ENCODE data around the gene IGLON5. TPM values are rescaled to one million over a fixed set of nuclear protein-coding genes. Genes with fewer than 3 reads are reported as not detected.

Gene IGLON5
- 3.0 TPM for polyA plus RNA-seq (ENCODE audit: insufficient read length)
- long read RNA-seq, donor 1, partial matches to known transcripts: 0 of 1 reads
- long read RNA-seq, donor 1, other reads (novel, unspliced or antisense): 0 of 1 reads
- long read RNA-seq, donor 2: 0 reads
- long read RNA-seq, donor 3, partial matches to known transcripts: 0 of 1 reads
- long read RNA-seq, donor 3, other reads (novel, unspliced or antisense): 0 of 1 reads
- long read RNA-seq, donor 4: 0 reads
- long read RNA-seq, donor 5, partial matches to known transcripts: 0 of 1 reads
- long read RNA-seq, donor 5, other reads (novel, unspliced or antisense): 0 of 1 reads
- long read RNA-seq, donor 6, partial matches to known transcripts: 0 of 3 reads
- long read RNA-seq, donor 6, other reads (novel, unspliced or antisense): 0 of 3 reads
- long read RNA-seq, donor 7: 0 reads
- long read RNA-seq, donor 8: 0 reads

DNA sequence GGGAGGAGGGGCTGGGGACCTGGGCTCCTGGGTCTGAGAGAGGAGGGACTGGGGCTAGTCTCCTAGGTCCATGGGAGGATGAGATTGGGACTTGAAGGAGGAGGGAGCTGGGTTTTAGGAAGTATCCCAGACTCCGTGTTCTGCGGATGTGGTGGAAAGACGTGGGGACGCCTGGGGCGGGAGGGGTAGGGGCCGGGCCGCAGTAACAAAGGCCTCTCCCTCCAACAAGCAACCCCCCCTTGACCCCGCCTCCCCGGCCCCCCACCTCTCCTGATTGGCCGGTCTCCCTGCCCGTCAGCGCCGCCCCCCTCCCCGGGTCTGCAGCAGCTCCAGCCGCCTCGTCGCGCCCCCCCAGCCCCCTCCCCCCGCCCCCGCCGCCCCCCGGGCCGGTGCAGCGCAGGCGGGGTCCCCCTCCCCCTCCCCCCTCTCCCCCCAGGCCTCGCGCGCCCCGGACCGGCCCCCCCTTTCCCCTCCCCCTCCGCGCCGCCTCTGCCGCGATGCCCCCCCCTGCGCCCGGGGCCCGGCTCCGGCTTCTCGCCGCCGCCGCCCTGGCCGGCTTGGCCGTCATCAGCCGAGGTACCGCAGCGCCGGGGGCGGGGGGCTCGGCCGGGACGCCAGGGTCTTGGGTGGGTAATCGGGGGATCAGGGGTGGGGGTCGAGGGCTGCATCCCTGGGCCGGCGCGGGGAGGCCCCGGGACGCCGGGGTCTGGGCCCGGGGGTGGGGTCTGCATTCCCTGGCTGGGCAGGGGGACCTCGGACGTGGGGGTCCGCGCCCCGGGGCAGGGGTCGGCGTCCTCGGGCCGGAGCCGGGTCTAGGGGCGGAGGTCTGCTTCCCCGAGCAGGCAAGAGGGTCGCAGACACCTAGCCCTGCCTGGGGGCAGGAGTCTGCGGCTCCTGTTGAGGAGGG, at the start of gene IGLON5:
Gene IGLON5, plus strand, starts transcription at position 294 of the 907 bp plus-strand sequence. Its CDS starts 204 bp downstream, at position 498.
- no peak for DNase-seq

DNA sequence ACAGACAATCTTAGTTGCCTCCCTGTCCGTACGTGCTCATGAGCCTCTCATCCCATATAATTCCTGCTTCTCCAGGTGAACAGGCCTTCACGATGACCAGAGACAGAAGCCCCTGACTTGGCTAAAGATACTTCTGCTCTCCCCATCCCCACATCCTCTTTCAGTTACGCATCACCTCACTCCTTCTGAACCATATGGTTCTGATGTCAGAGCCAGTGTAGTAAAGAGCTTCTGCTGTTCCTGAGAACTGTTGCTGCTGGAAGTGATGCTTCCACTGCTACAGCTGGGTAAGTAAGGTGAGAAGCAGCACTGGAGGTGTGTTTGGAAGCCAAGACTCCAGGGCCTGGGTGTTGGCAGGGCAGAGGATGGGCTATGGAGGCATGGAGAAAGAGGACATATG, 47.6 kb upstream of the IGLON5 start:
- no peak for DNase-seq

DNA sequence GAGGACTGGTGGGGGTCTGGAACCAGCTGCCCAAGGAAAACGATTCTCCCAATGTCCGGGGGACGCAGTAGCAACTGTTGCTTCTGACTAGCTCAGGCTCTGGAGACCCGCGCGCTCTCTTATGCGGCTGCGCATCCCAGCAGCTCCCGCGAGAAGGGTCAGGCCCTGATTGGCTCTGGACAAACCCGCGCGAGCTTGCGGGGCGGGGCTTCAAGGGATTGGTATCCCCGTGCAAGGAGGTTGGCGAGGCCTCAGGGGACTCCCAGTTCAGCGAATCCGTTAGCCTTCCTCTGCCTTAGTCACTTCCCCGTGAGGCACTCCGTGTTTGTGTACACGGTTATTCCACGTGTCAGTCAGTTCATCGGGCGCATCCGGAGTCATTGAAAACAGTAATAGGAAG, 40.4 kb upstream of the IGLON5 start:
- DNase-seq: no peak

DNA sequence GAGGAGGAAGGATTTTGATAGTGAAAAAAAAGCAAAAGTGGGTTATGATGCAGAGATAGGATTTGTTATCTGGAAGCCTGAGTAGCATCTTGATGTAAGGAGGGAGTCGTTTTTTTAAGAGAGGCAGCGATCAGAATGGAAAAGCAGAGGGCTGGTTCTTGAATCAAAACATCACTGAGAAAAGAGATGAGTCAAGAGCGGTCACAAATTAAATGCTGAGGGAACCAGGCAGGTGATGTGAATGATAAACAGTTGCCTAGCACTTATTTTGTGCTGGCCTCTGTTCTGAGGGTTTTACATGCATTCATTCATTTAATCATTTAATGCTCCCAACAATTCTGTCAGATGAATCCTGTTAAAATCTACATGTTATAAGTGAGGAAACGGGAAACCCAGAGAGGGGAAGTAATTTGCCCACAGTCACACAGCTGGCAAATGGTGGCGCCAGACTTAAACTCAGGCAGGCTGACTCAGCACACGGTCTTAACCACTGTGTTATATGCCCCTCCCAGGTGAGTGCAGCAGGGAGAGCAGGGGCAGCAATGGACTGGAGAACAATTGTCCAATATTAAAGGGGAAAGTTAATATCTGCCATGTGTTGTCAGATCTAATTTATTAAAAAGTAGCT, 39.1 kb upstream of the IGLON5 start:
- DNase-seq: no peak

GRCh38 chr19:51274049-51274770, 37.2 kb upstream of the IGLON5 start:
- no peak for DNase-seq

DNA sequence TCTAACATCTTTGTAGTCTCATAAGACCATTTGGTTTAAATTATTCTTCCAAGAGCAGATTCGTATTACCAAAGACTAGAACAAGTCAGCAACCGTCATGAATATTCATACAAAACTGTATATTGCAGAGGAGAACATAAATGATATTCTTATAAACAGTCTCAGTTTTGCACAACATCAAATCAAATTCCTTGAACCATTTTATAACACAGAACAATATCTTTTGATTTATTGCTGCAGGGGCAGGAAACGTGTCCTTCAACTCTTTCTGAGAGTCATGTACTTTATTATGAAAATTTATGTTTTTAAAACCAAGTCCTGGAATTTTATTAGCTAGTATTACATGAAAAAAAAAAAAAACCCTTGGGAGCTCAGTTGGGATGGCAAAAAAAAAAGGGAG, 34.3 kb upstream of the IGLON5 start:
- no peak for DNase-seq

- no peak for DNase-seq
Measured at GRCh38 chr19:51282335-51282734, 29.1 kb upstream of the IGLON5 start.

DNA sequence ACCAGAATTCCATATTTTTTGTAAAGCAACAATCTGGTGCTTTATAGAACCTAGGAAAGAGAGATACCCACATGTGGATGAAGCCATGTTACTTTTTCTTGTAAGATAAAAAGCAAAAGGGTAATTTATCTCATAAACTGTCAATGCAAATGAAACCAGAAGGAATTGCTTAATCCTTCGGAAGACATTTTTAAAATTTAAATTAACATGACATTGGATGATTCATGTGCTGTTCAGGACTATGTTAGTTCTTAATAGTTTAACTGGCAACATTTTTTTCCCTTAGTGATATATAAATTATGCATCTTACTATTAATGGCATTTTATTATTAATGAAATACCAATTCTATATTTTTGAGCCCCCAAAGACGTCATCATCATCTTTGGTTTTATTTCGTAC, 25.8 kb upstream of the IGLON5 start:
- no peak for DNase-seq

GRCh38 chr19:51289635-51290034, 21.8 kb upstream of the IGLON5 start:
- no peak for DNase-seq

DNA sequence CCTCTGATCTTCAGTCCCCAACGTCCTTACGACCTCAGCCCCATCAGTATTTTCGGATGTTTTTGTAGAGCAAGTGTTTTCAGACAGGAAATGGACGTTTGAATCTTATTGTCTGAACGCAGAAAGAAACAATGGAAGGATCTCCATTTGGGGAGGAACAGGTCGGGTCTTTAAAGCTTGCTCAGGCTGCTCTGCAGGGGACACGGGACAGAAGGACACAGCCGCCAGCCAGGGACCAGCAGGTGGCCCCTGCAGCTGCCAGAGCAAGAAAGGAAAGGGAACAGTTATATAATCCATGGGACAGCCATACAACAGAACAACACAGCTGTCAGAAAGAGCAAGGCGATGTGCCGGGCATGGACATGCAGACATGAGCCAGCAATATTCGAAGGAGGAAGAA, 18.5 kb upstream of the IGLON5 start:
- DNase-seq: no peak

DNA sequence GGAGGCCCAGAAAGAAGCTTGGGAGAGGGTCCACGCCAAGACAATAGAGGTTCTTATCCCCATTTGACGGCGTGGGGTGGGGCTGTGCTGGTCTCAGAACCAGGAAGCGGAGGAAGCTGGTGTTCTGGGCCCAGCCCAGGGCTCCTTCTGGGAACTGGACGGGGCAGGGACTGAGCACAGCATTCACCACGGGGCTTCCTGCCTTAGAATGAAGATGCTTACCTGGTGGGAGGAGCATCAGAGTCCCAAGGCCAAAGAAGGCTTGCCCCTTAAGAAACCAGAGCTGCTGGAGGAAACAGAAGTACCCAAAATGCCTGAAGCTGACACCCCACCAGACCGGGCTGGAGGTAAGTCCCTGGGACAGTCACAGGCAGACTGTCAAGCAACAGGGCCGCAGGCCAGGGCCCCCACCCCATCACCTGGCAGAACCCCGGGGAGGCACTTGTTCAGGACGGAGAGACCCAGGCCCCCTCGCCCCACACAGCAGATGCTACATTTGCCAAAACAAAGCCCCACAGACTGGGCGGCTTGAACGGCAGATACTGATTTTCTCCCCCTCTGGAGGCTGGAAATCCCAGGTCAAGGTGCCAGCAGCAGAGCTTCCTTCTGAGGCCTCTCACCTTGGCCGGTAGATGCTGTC, 17.8 kb upstream of the IGLON5 start:
- no peak for DNase-seq

- no peak for DNase-seq
Measured at GRCh38 chr19:51294211-51294976, 17.1 kb upstream of the IGLON5 start.

DNA sequence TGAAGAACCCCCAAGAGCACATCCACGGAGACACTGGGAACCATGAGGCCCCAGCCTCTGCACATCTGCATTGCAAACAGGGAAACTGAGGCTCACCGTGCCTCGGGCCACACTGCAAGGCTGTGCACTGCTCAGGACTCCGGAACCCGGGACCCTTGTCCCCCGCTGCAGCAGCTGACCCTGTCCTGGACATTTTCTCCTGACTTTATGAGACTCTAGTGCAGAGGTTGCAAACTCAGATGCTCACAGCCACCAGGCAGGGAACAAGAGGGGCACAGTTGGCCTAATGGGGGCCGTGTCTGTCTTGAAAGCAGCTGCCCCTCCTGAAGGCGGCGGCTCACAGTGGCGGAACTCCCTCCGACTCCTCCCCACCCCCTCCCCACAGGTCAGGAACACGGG, 16.5 kb upstream of the IGLON5 start:
- no peak for DNase-seq

DNA sequence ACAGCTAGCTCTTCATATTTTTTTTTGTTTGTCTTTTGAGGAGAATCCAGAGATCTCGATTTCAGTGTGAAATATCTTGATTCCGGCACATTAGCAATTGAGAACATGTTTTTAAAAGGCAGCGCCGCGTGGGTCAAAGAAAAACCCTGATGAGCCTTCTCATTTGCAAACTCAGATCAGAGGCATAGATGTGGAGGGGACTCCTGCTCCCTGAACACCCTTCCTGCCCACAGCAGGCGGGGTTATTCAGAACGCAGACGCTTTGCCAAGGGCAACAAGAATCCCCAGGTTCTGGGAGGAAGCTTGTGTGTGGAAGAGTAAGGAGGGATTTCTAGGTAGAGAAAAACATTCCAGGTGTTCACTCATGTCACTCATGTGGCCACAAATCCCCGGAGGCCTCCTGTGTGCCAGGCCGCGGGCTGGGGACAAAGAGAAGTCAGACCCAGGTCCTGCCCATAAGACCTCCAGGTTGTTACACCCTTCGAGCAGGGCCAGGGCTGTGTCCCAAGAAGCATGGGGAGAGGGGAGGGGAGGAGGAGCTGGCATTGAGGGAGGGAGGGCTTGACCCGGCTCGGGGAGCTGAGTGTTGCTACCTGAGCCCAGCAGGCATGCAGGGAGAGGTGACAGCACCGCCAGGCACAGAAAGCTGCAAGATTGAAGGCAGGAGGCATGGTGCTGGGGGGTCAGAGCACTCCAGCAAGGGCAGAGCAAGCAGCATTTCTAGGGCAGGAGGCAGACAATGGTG, 15.9 kb upstream of the IGLON5 start:
- no peak for DNase-seq

DNA sequence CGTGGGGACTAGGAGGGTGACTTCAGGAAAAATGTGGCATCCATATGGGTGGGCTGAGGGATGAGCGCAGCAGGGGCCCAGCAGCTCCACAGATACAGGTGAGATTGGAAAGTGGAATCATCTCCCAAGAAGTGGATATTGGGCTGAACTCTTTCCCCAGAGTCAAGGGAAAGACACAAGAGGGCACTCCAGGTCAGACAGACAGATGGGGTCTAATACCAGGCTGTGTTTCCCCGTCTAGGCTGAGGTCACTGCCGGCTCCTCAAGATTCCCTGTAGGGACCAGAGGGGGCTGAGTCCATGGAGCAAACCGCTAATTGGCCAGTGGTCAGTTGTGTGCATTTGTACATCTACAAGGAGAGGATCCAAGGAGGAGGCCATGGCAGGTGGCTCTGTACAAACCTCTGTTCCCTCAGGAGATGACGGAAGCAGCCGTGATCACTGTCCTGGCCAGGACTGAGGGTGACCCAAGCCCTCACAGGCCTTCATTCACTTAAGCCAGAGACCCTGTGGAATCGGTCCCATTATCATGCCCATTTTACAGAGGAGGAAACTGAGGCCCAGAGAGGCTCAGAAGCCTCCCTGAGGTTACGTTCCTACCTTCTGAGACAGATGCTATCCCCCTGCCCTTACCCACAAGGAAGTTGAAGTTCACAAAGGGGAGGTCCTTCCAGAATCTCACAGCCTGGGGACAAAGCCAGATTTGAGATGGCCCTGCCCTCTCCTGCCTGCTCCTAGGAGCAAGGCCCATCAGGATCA, 14.9 kb upstream of the IGLON5 start:
- no peak for DNase-seq

DNA sequence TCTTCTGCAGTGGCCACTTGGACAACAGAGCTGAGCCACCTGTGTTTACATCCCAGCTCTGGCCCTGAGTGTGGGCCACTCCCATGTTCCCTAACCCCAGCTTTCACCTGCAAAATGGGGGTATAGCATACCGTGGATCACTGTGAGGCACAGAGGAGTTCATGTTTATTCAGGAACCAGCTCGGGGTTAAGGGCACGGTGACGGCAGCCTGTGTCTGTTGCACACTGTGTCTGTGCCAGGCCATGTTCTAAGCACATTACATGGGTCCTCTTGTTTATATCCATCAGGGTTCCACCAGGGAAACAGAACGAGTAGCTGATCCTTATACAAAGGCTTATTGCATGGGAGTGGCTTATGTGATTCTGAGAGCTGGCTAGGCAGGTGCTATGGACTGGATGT, 14.0 kb upstream of the IGLON5 start:
- no peak for DNase-seq

- no peak for DNase-seq
Measured at GRCh38 chr19:51301266-51301665, 10.2 kb upstream of the IGLON5 start.

GRCh38 chr19:51305479-51305878, 6.0 kb upstream of the IGLON5 start:
- DNase-seq: no peak

DNA sequence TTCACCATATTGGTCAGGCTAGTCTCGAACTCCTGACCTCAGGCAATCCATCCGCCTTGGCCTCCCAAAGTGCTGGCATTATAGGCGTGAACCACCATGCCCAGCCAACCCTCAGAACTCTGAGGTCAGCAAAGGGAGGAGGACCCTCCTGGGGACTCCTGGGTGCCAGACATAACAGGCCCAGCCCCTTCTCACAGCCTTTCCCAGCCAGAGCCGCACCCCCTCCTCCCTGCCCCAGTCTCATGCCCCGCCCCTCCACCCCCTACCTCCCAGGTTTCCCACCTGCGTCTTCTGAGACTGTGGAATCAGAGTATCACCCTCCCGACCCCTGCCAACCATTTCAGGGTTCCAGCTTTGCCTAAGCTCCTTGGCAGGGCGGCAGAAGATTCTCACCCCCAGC, 5.2 kb downstream of the IGLON5 start:
- DNase-seq: no peak

Data from left kidney (tissue), 8 donors.